ENCODE measurements around the gene SMOC2.
"Not testable (repeated sequence)": the region's sequence is repeated elsewhere in the genome, so short reads cannot be mapped to it uniquely, and the experiment has no call there.

The SMOC2 gene

DNA sequence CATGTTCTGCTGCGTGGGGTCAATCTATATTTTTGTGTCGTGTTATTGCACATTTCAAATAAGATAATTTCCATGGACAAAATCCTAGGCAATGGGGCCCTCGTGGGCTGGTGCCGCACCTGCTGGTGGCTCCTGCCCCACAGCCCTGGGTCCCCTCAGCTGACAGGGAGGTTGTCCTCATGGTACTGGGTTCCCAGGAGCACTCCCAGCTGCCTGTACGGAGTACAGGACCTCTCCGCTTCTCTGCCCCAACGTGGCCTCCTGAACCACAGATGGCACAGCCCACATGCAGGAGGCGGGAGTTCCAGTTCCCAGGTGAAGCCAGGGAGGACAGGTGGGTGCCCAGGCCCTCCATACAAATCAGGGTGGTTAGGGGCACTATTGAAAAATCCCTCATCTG is 243.5 kb downstream of the SMOC2 start:
- in situ Hi-C loops (cut with HindIII; ENCODE audit: low pct_unique_long_range_greater_than_20kb, low sequenced_read_pairs) = no loop called here
- no peak for DNase-seq (ENCODE audit: low read depth in 1 of 2, low spot score in 1 of 2)
- no peak for TF ChIP-seq JUND (IDR thresholded peaks at IDR 0.05; ENCODE audit: low read depth)

DNA sequence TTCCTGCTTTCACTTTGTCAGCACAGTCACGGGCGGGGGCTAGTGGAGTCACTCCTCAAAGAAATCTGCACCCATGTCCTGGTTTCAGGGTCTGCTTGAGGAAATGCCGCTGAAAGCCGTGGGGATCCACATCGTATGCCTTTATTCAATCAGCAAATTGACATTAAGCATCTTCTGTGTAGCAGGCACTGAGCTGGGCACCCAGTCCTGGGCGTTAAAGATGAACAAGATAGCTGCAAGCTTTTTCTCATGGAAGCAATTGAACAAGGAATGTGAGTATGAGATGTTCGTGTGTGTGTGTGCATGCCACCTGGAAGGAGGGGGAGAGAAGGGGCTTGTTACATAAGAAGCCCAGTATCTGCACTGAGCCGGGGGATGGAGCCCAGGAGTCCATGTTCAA is 243.9 kb downstream of the SMOC2 start:
- no peak for DNase-seq (ENCODE audit: low read depth in 1 of 2, low spot score in 1 of 2)
- TF ChIP-seq JUND (IDR thresholded peaks at IDR 0.05; ENCODE audit: low read depth) = no peak
- in situ Hi-C loops (cut with HindIII; ENCODE audit: low pct_unique_long_range_greater_than_20kb, low sequenced_read_pairs) = no loop called here

DNA sequence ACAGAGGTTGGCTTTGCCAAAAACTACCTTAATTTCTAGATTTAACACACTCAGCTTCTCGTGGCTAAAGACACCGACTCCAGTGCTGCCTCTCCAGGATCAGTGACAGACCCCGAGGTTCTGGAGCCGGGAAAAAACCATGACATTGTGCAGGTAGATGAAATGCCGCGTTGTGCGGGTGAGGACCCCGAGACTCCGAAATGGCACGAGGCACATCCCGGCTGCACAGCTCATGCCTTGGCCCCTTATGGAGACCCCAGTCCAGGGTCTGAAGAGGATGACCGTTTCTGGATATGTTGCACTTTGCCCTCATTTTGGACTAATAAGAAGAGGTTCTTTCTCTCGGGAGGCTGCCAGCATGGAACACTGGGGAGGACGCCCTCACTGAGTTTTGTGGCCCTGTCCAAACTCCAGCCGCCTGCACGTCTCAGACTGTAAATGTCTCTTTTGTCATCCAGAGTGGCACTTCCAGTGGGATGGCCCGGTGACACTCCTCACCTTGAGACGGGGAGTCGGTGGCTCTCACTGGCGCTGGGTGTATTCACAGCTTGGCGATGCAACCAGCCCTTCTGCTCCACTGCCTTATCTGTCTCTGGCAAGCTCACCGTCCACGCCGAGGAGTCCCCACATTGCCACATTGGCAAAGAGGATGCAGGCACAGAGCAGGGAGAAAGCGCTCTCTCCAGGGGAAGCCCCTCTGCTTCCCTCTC is 245.2 kb downstream of the SMOC2 start:
- in situ Hi-C loops (cut with HindIII; ENCODE audit: low pct_unique_long_range_greater_than_20kb, low sequenced_read_pairs) = no loop called here
- no peak for TF ChIP-seq JUND (IDR thresholded peaks at IDR 0.05; ENCODE audit: low read depth)

GRCh38 chr6:168686831-168687730 is 246.1 kb downstream of the SMOC2 start:
- no peak for DNase-seq (ENCODE audit: low read depth in 1 of 2, low spot score in 1 of 2)
- in situ Hi-C loops (cut with HindIII; ENCODE audit: low pct_unique_long_range_greater_than_20kb, low sequenced_read_pairs) = no loop called here
- no peak for TF ChIP-seq JUND (IDR thresholded peaks at IDR 0.05; ENCODE audit: low read depth)

More for the DNA sequence above, 245.2 kb downstream of the SMOC2 start:
- no peak for DNase-seq (ENCODE audit: low read depth in 1 of 2, low spot score in 1 of 2)

GRCh38 chr6:168690271-168690670 is 249.3 kb downstream of the SMOC2 start:
- in situ Hi-C loops (cut with HindIII; ENCODE audit: low pct_unique_long_range_greater_than_20kb, low sequenced_read_pairs) = no loop called here
- TF ChIP-seq JUND (IDR thresholded peaks at IDR 0.05; ENCODE audit: low read depth) = no peak
- DNase-seq (ENCODE audit: low read depth in 1 of 2, low spot score in 1 of 2) = no peak

DNA sequence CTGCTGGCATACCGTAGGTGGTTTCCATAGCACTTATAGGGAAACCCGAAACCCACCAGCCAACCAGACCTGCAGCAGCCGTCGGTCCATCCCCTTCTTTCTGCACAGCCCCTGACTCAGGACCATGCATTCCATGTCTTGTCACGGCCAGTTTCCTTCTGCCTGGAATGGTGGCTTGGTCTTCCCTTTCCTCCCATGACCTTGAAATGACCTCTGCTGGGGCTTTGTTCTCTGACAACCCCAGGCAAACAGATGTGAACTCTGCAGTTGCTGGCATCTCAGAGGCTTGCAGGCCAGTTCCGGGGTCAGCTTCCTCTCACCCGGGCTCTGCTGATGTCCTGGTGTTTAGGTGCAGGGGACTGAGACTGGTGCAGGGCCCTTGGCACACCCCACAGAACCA is 250.8 kb downstream of the SMOC2 start:
- in situ Hi-C loops (cut with HindIII; ENCODE audit: low pct_unique_long_range_greater_than_20kb, low sequenced_read_pairs) = no loop called here

GRCh38 chr6:168692193-168692914 is 251.4 kb downstream of the SMOC2 start:
- in situ Hi-C loops (cut with HindIII; ENCODE audit: low pct_unique_long_range_greater_than_20kb, low sequenced_read_pairs) = no loop called here
- TF ChIP-seq JUND (IDR thresholded peaks at IDR 0.05; ENCODE audit: low read depth) = no peak
- DNase-seq (ENCODE audit: low read depth in 1 of 2, low spot score in 1 of 2) = no peak

More for the DNA sequence above, 250.8 kb downstream of the SMOC2 start:
- DNase-seq (ENCODE audit: low read depth in 1 of 2, low spot score in 1 of 2) = no peak
- no peak for TF ChIP-seq JUND (IDR thresholded peaks at IDR 0.05; ENCODE audit: low read depth)

- DNase-seq (ENCODE audit: low read depth in 1 of 2, low spot score in 1 of 2); in situ Hi-C loops (cut with HindIII; ENCODE audit: low pct_unique_long_range_greater_than_20kb, low sequenced_read_pairs): not testable (repeated sequence)
Observed at GRCh38 chr6:168692915-168693257, 251.9 kb downstream of the SMOC2 start.

- in situ Hi-C loops (cut with HindIII; ENCODE audit: low pct_unique_long_range_greater_than_20kb, low sequenced_read_pairs) = not testable (repeated sequence)
Observed at GRCh38 chr6:168694797-168695196, 253.8 kb downstream of the SMOC2 start.

GRCh38 chr6:168695701-168696100 is 254.7 kb downstream of the SMOC2 start:
- in situ Hi-C loops (cut with HindIII; ENCODE audit: low pct_unique_long_range_greater_than_20kb, low sequenced_read_pairs) = no loop called here
- TF ChIP-seq JUND (IDR thresholded peaks at IDR 0.05; ENCODE audit: low read depth) = no peak
- DNase-seq (ENCODE audit: low read depth in 1 of 2, low spot score in 1 of 2) = no peak

More at GRCh38 chr6:168694797-168695196, 253.8 kb downstream of the SMOC2 start:
- DNase-seq (ENCODE audit: low read depth in 1 of 2, low spot score in 1 of 2) = not testable (repeated sequence)

DNA sequence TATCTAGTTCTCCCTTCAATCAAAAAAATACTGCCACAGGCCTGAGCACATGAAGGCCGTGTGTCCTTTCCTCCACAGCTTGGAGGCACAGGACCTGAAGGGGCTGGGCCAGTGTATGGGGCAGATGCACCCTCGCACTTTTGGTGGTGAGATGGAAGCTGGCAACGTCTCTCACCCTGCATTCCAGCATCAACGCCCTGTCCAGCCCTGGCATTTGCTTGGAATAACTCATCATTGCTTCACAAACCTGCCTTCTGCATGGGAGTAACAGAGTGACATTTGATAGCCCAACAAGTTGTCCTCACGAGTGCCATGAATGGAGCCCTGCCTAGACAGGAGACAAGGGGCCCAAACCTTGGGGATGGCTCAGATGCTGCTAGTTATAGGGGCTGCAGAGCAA is 257.9 kb downstream of the SMOC2 start:
- TF ChIP-seq JUND (IDR thresholded peaks at IDR 0.05; ENCODE audit: low read depth) = no peak
- in situ Hi-C loops (cut with HindIII; ENCODE audit: low pct_unique_long_range_greater_than_20kb, low sequenced_read_pairs) = no loop called here
- DNase-seq (ENCODE audit: low read depth in 1 of 2, low spot score in 1 of 2) = no peak

GRCh38 chr6:168699631-168700295 is 258.8 kb downstream of the SMOC2 start:
- no peak for TF ChIP-seq JUND (IDR thresholded peaks at IDR 0.05; ENCODE audit: low read depth)
- no peak for DNase-seq (ENCODE audit: low read depth in 1 of 2, low spot score in 1 of 2)
- in situ Hi-C loops (cut with HindIII; ENCODE audit: low pct_unique_long_range_greater_than_20kb, low sequenced_read_pairs) = no loop called here

Data from T47D (cell line).